Measurements from ENCODE around the gene GTSE1.

Gene GTSE1

GRCh38 chr22:46273432-46274148 is 23.1 kb upstream of the GTSE1 start:
- DNase-seq (ENCODE audit: low read depth): no peak

GRCh38 chr22:46274381-46274780 is 22.3 kb upstream of the GTSE1 start:
- DNase-seq (ENCODE audit: low read depth): no peak

GRCh38 chr22:46275455-46276122 is 21.1 kb upstream of the GTSE1 start:
- DNase-seq (ENCODE audit: low read depth): no peak

DNA sequence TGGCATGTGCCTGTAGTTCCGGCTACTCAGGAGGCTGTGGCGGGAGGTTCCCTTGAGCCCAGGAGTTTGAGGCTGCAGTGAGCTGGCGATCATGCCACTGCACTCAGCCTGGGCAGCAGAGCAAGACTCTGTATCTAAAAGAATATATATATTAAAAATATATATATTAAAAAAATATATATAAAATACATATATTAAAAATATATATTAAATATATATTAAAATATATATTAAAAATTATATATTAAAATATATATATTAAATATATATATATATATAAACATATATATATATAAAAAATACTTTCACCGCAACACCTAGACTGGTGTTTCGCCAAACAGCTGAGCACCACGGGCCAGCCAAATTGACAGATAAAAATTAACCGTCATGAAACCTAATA is 20.1 kb upstream of the GTSE1 start:
- no peak for DNase-seq (ENCODE audit: low read depth)

DNA sequence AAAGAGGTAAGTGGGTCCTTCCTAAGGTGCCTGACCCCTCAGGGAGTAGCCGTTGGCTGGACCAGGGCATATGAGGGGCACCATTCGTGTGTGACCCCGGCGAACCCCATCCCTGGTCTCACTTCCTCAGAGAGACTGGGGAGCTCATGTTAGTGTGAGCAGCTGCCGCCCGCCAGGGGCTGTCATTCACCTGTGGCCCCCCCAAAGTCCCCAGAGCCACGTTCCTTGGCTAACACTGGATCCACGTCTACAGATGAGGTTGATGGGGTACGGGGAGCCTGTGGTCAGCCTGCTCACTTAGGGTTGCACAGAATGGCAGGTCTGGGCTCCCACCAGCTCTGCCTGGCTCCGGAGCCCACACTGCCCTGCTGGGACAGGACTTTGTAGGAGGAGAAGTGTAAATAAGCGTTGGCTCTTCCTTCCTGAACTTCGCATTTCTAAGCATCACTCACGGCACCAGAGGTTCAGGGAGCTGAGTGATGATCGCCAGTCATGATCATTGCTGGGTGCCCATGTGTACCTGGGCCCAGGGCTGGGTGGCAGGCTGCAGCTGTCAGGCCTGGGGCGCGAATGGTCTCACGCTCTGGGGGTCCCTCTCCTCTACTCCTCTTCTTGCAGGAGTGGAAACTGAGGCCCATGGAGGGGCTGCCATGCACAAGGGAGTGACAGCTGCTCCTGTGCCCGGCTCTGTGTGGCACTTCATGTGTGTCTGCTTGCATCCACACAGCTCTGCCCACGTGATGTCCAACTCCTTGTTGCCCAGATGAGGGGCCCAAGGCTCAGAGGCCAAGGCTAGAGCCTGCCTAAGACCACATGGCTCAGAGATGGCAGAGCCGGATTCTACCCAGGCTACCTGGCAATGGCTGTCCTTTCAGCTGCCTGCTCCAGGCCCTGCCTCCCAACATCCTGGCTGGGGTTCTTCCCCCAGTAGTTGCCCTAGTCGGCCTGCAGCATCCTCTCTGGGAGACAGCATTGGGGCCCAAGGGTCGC is 17.7 kb upstream of the GTSE1 start:
- no peak for DNase-seq (ENCODE audit: low read depth)

GRCh38 chr22:46280063-46280817 is 16.4 kb upstream of the GTSE1 start:
- no peak for DNase-seq (ENCODE audit: low read depth)

DNA sequence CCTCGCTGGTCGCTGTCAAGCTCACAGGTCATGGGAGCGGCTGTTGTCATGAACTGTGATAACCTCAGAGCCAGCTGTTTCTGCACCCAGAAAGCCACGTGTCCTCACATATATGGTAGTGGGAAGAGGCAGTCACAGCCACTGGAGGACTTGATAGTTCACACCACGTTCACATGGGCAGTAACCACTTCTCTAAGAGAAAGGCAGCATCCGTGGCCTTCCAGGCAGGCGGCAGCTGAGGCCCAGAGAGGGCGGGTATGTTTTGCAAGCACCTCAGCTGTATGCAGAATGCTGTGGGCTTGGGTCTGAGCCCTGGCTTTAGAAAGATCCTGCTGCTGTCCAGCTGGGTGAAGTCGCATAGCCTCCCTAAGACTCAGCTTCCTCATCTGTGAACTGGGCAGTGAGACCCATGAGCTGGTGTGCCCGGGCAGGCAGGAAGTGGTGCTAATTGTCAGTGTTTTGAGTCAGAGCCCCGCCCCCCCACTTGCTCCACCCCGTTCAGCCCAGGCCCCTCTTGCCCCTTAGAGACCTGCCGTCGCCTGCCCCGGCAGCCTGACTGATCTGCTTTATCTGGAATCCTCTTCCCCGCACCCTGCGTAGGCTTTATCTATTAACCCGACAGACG is 15.6 kb upstream of the GTSE1 start:
- DNase-seq (ENCODE audit: low read depth): no peak

GRCh38 chr22:46281866-46282678 is 14.6 kb upstream of the GTSE1 start:
- DNase-seq (ENCODE audit: low read depth): no peak

- DNase-seq (ENCODE audit: low read depth): no peak
These were observed 10.7 kb upstream of the GTSE1 start for GRCh38 chr22:46286006-46286405.

GRCh38 chr22:46286941-46287872 is 9.5 kb upstream of the GTSE1 start:
- DNase-seq (ENCODE audit: low read depth): no peak

GRCh38 chr22:46287873-46288751 is 8.6 kb upstream of the GTSE1 start:
- no peak for DNase-seq (ENCODE audit: low read depth)

DNA sequence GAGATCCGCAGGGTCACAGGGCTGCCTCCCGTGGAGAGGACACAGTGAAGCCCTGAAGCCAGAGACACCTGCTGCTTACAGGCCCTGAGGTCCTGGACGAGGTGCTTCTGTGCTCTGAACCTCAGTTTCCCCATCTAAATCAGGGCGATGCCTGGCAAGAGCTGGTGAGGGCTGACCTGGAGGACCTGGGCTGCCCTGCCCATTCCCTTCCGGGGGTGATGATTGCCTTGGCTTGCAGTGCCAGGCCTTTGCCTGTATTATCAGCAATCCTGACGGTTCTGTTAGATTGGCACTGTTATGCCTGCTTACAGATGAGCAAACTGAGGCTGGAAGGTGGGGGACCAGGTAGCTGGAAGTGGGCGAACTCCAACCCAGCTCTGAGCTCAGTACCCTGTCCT is 7.8 kb upstream of the GTSE1 start:
- DNase-seq (ENCODE audit: low read depth): no peak

GRCh38 chr22:46289244-46289891 is 7.3 kb upstream of the GTSE1 start:
- DNase-seq (ENCODE audit: low read depth): no peak

GRCh38 chr22:46290121-46290842 is 6.4 kb upstream of the GTSE1 start:
- no peak for DNase-seq (ENCODE audit: low read depth)

- no peak for DNase-seq (ENCODE audit: low read depth)
These were observed 5.6 kb upstream of the GTSE1 start for GRCh38 chr22:46290843-46291785.

GRCh38 chr22:46292173-46292572 is 4.5 kb upstream of the GTSE1 start:
- DNase-seq (ENCODE audit: low read depth): no peak

Data from stimulated activated CD8-positive, alpha-beta memory T cell treated with anti-CD3 and anti-CD28 coated beads, Interleukin-12 subunit alpha, Interleukin-12 subunit beta, amount 100 ng/mL, for 4 hours (primary cell).